WI38 (cell line): ENCODE measurements around the gene PITPNM1.

Experiments used
- H3K4me3 ChIP-seq: 2 replicates; pipeline ENCODE4 v1.5.1; 2011; ENCODE audit warnings: low read depth, mild to moderate bottlenecking, control low read depth, low read length
- TF ChIP-seq, protein P1 (sequence below): IDR thresholded peaks from 2 replicates; pipeline ENCODE4 v1.5.1; 2012; ENCODE audit warnings: low read depth, mild to moderate bottlenecking, control low read depth, low read length

Gene PITPNM1

DNA sequence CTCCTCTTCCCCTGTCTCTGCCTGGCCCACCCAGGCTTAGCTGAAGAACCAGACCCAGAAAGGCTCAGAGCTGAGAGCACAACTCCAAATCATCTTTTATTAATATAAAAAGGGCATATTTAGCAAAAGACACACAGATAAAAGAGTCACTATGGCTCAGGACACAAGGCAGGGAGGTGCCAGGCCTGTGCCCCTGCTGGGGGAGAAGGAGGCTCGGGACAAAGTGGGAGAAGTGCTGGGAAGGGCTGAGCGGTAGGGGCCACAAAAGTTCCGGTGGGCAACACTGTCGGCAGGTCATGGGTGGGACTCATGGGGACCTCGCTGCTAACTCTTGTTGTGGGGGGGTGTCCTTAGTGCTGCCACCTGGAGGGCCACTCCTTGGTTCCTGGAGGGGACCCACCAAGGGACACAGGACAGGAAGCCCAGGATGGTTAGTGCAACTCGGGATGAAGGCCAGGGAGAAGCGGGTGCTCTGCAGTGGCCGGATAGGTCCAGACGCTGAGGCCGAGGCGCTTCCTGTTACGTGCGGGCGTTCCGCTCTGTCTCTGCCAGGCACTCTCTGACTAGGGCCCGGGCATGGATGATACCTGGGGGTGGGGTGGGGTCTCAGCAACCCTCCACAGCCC lies 1.4 kb upstream of the PITPNM1 start:
- TF ChIP-seq, protein P1, sequence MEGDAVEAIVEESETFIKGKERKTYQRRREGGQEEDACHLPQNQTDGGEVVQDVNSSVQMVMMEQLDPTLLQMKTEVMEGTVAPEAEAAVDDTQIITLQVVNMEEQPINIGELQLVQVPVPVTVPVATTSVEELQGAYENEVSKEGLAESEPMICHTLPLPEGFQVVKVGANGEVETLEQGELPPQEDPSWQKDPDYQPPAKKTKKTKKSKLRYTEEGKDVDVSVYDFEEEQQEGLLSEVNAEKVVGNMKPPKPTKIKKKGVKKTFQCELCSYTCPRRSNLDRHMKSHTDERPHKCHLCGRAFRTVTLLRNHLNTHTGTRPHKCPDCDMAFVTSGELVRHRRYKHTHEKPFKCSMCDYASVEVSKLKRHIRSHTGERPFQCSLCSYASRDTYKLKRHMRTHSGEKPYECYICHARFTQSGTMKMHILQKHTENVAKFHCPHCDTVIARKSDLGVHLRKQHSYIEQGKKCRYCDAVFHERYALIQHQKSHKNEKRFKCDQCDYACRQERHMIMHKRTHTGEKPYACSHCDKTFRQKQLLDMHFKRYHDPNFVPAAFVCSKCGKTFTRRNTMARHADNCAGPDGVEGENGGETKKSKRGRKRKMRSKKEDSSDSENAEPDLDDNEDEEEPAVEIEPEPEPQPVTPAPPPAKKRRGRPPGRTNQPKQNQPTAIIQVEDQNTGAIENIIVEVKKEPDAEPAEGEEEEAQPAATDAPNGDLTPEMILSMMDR = no peak
- H3K4me3 ChIP-seq = no peak overlapping the region

DNA sequence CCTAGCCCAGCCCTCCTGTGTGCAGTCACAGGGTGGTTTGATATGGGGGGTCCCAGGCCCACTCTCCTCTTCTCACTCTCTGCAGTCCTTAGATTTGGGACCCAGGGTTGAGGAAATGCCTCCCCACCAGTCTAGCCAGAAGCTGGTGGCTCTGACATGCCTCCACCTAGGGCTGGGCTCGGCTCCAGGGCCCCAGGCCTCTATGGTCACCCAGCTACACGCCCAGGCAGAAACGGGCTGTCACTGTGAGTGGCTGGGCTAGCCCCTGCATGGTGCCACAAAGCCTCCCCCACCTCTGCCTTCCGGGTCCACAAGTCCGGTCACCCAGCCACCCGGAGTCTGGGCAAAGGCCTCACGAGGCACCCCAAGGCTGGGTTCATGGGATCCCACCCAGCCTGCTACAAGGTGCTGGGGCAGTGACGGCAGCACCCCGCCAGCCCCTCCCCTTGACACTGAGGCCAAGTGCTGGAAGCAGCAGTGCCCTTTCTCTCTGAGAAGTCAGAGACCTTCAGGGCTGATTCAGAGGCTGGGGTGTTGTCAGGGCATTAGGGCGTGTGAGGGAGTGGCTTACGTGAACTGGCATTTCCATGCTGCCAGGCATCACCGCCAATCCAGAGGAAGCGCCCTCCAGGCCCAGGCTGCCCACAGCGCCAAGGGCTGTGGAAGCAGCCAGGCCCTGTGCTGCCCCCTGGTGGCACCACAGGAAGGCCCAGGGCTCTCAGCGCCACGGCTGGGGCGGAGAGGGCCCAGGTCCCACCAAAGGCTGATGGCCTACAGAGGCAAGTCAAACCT lies 638 bp upstream of the PITPNM1 start:
- H3K4me3 ChIP-seq = peak overlapping the region; percentile 71
- TF ChIP-seq, protein P1 = peak; percentile 95

DNA sequence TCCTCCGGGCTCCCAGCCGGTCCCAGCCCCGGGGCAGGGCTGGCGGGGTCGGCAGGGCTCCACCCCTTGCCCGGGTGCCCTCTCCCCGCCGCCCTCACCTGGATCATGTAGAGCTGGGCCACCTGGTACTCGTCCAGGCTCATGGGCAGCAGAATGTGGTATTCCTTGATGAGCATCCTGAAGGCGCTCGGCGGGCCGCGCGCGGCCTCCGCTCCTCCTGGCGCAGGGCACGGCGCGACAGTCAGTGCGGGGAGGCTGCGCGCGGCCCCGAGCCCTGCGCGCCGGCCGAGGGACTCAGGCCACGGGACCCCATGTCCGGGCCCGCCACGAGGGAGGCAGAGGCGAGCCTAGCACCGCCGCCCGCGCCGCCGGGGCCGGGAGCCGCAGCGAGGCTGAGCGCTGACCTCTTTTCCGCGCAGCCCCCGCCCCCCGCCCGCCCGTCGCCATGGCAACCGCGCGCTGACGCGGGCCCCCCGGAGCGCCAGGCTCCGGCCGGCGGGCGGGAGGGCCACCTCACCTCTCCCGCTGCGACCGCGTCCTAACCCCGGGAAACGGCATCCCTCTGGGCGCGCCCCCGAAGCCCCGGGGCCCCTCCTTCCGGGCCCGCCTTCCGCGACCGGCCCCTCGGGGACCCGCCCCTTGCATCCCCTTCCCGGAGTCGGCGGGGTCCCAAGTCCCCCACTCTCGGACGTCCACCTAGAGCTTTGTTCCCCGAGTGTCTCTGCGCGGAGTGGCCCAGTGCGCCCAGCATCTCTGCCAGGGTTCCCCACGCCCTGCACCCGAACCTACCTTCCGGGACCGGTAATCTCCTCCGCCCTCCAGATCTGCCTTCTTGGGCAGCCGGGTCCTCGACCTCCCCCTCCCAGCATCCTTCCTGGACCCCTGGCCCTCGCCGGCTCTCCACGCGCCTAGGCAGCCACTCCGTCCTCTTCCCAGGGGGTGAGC lies 886 bp downstream of the PITPNM1 start:
- TF ChIP-seq, protein P1 = no peak
- H3K4me3 ChIP-seq = peak overlapping the region; percentile 71

DNA sequence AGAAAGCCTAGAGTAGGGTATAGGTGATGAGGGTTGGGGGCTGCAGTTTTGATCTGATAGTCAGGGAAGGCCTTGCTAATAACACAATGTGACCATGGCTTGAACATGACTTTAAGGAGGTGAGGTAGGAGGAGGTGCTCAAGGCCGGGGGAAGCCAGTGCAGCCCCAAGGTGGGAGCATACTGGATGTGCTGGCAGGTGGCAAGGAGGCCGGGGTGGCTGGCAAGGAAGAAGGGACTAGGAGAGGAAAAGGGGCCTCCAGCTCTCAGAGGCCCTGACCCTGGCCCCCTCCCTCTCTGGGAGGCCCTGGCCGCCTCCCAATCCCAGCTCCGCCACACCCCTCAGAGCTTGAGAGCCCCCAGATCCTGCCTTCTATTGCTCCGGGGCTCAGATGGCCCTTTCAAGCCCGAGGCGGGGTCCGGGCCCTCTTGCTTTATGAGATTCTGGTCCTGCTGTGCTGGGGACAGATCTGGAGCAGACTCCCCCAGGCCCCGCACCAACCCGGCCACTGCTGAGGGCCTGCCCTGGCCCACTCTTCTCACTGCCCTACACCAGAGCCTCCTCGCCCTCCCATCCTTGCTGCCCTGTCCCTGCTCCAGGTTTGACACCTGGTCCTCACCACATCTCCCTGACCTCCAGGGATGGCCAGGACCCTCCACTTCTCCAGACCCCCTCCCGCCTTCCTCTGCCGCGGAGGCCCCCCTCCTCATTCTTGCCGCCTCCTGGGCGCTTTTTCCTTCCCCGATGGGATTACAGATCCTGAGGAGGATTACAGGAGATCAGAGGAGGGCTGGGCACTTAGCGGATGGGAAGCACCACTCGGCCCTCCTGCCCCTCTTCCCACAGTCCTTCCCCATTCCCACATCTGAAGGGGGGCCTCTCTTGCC lies 1.8 kb downstream of the PITPNM1 start:
- peak overlapping the region; percentile 71 for H3K4me3 ChIP-seq
- TF ChIP-seq, protein P1 = no peak

DNA sequence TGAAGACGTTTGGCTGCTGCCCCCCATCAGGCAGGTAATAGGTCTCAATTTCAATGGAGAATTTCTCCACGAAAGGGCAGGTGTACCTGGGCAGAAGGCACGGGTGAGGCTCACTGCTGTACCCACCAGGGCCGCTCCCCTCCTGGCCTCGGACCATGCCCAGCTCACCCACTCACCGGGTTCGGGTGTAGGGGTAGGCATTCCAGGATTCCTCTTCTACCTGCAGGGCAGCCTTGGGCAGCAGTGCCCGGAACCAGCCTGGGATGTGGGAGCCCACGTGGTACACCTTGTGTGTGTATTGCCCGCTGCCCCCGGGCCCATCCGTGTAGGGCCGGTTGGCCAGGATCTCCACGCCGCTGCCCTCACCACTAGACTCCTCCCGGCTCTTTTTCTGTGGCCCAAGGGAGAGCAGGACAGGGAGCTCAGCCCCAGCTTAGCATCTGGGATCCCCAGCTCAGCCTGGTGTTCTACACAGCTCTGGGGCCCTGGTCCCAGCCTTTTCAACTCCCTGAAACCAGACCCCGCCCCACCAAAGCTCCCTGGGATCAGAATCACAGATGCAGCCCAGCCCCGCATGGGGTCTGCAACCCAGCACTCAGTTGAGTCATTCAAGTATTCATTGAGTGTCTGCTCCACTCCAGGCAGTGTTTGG lies 2.7 kb downstream of the PITPNM1 start:
- H3K4me3 ChIP-seq = no peak overlapping the region
- TF ChIP-seq, protein P1 = no peak

DNA sequence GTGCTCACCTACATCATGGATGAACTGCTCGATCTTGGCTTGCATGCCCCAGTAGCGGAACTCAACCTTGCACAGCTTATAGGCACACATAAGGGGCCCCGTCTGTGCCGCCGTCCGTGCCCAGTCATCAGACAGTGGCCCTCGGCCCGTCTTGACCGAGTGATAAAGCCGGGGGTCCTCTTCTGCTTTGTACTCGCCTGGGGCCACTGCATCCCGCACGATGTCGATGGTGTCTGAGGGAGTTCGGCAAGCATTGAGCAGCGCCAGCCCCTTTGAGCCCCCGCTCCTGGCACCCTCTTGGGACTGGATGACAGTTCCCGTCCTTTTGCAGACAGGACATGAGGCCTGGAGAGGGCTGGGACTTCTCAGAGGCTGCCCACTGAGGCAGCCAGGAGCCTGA lies 3.3 kb downstream of the PITPNM1 start:
- H3K4me3 ChIP-seq = no peak overlapping the region

More for the DNA sequence above, 3.3 kb downstream of the PITPNM1 start:
- TF ChIP-seq, protein P1 = no peak
